Hindlimb muscle (tissue), 1 donor: ENCODE results near the gene HSD17B1. TPM values are rescaled to one million over a fixed set of nuclear protein-coding genes. Genes with fewer than 3 reads are reported as not detected.
"Not testable (repeated sequence)": the region's sequence is repeated elsewhere in the genome, so short reads cannot be mapped to it uniquely, and the experiment has no call there.

Experiments used
- DNase-seq: peaks from one replicate; pipeline ENCODE4 v3.0.0-alpha.2; 2013
- polyA plus RNA-seq: library from polyadenylated mRNA; unstranded; fragments of 120-200 nt; gene quantifications from one replicate; pipeline ENCODE4 v1.2.1, GENCODE V29; 2013; ENCODE audit not compliant: insufficient read length

HSD17B1 gene
- polyA plus RNA-seq, 1 donor: 3.3 TPM

DNA sequence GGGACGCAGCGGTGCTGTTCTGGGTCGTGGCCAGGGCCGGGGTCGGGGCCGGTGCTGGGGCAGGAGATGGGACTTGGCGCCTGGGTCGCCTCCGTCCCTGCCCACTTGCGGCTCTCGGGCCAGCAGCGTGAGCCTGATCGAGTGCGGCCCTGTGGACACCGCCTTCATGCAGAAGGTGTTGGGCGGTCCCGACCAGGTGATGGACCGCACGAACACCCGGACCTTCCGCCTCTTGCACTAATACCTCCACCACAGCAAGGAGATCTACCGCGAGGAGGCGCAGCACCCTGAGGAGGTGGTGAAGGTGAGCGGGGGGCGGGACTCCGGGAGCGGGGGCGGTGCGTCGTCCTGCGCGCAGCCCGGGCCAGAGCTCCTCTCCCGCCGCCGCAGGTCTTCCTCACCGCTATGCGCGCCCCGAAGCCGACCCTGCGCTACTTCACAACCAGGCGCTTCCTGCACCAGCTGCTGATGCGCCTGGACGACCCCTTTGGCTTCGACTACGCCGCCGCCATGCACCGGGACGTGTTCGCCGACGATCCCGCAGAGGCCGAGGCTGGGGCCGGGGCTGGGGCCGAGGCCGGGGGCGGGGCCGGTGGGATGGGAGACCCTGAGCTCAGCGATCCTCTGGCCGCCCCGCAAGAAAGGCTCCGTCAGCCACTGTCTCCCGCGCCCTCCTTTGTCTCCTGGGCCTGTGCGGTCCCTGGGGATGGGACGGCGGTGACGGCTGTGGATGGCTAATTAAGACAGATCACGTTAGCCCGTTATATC is 4.5 kb upstream of the HSD17B1 start:
- peak; percentile 54 for DNase-seq

DNA sequence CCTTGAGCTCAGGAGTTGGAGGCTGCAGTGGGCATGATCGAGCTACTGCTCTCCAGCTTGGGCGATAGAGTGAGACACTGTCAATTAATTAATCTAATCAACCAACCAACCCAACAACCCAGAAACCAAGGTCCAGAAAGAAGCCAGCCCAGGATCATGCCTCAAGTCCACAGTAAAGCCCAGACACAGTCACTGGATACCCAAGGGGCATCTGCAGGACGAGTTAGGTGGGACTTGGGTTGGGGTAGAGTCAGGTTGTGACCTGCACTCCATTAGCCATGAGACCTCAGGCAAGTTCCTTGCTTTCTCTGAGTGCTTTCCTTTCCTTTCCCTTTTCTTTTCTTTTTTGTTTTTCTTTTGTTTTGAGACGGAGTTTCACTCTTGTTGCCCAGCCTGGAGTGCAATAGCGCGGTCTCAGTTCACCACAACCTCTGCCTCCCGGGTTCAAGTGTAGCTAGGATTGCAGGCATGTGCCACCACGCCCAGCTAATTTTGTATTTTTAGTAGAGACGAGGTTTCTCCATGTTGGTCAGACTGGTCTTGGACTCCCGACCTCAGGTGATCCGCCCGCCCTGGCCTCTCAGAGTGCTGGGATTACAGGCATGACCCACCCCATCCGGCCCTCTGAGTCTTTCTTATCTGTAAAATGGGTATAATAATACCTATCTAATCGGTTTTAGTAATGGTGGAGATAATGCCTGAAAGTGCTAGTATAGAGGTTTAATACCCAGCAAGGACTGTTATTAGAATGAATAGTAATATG is 3.5 kb upstream of the HSD17B1 start:
- DNase-seq: no peak

DNA sequence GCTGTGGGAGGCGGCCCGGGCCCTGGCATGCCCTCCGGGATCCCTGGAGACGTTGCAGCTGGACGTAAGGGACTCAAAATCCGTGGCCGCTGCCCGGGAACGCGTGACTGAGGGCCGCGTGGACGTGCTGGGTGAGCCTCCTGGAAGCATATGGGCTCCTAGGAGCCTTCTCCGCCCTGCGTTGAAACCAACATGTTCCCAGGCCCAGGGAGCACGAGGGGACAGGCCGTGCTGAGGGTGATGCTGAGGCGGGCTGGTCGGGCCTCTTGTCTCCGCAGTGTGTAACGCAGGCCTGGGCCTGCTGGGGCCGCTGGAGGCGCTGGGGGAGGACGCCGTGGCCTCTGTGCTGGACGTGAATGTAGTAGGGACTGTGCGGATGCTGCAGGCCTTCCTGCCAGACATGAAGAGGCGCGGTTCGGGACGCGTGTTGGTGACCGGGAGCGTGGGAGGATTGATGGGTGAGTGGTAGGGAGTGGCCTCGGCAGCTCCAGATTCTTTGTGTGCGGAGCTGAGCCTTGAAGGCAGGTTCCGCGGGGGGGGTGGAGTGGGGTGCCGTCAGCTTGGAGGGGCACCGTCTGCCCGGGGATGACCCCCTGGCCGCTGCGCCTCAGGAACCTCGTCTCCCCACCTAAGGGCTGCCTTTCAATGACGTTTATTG is 567 bp downstream of the HSD17B1 start:
- DNase-seq: no peak

DNA sequence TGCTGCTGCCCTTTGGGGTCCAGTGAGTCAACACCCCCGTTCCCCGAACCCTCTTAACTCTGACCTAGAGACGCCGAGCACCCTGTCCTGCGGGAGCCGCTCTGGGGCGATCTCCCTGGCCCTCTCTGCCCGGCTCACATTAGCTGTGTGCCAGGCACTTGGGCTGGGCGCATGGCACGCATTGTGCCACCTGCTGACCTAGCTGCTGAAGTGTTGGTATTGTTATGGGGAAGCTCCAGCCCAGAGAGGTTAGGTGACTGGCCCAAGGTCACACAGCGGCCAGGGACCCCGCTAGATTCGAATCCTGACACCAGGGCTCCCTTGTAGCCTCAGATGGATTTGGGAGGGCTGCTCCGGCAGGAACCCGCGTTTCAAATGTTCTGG is 1.1 kb downstream of the HSD17B1 start:
- DNase-seq: no peak

DNA sequence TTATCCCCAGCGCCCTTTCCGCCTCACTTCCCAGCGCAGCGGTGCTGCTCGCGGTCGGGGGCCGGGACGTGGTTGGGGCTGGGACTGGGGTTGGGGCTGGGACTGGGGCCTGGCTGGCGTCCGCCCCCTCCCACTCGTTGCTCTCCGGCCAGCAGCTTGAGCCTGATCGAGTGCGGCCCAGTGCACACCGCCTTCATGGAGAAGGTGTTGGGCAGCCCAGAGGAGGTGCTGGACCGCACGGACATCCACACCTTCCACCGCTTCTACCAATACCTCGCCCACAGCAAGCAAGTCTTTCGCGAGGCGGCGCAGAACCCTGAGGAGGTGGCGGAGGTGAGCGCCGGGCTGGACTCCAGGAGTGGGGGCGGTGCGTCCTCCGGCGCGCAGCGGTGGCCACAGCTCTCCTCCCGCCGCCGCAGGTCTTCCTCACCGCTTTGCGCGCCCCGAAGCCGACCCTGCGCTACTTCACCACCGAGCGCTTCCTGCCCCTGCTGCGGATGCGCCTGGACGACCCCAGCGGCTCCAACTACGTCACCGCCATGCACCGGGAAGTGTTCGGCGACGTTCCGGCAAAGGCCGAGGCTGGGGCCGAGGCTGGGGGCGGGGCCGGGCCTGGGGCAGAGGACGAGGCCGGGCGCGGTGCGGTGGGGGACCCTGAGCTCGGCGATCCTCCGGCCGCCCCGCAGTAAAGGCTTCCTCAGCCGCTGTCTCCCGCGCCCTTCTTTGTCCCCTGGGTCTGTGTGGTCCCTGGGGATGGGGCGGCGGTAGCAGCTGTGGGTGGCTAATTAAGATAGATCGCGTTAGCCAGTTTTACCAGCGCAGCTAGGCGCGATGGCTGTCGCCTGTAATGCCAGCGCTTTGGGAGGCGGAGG is 1.8 kb downstream of the HSD17B1 start:
- DNase-seq: peak; percentile 91

DNA sequence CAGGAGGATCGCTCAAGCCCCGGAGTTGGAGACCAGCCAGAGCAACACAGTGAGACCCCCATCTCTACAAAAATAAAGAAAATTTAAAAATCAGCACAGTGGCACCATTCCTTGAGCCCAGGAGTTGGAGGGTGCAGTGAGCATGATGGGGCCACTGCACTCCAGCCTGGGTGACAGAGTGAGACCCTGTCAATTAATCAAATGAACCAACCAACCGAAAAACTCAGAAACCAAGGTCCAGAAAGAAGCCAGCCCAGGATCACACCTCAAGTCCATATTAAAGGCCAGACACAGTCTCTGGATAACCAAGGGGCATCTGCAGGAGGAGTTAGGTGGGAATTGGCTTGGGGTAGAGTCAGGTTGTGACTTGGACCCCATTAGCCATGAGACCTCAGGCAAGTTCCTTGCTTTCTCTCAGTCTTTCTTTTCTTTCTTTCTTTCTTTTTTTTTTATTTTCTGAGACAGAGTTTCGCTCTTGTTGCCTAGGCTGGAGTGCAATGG is 2.4 kb downstream of the HSD17B1 start:
- no peak for DNase-seq

- not testable (repeated sequence) for DNase-seq
Observed at GRCh38 chr17:42555961-42556617, 3.4 kb downstream of the HSD17B1 start.

- DNase-seq: no peak
Observed at GRCh38 chr17:42559075-42559474, 6.4 kb downstream of the HSD17B1 start.

- no peak for DNase-seq
Observed at GRCh38 chr17:42560246-42560645, 7.5 kb downstream of the HSD17B1 start.

- DNase-seq: peak; percentile 98
Observed at GRCh38 chr17:42561897-42562387, 9.2 kb downstream of the HSD17B1 start, which contains the start of gene COASY. COASY (plus strand) TSS chr17:42562148; CDS start chr17:42562623, 475 bp downstream.

DNA sequence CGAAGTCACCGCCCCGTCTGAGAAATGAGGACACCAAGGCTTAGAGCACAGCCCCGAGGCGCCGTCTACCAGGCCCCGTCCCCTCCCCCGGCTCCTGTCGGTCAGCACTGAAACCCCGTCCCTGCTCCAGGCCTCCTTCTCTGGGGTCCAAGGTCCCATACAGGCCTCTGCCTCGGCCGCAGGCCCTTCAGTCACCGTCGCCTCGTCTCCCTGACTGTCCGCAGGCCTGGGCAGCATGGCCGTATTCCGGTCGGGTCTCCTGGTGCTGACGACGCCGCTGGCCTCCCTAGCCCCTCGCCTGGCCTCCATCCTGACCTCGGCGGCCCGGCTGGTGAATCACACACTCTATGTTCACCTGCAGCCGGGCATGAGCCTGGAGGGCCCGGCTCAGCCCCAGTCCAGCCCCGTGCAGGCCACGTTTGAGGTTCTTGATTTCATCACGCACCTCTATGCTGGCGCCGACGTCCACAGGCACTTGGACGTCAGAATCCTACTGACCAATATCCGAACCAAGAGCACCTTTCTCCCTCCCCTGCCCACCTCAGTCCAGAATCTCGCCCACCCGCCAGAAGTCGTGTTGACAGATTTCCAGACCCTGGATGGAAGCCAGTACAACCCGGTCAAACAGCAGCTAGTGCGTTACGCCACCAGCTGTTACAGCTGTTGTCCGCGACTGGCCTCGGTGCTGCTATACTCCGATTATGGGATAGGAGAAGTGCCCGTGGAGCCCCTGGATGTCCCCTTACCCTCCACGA is 9.8 kb downstream of the HSD17B1 start:
- DNase-seq: no peak

GRCh38 chr17:42563143-42563509 is 10.4 kb downstream of the HSD17B1 start:
- no peak for DNase-seq

GRCh38 chr17:42563543-42563942 is 10.8 kb downstream of the HSD17B1 start:
- no peak for DNase-seq

- DNase-seq: no peak
Observed at GRCh38 chr17:42563950-42564349, 11.2 kb downstream of the HSD17B1 start.

DNA sequence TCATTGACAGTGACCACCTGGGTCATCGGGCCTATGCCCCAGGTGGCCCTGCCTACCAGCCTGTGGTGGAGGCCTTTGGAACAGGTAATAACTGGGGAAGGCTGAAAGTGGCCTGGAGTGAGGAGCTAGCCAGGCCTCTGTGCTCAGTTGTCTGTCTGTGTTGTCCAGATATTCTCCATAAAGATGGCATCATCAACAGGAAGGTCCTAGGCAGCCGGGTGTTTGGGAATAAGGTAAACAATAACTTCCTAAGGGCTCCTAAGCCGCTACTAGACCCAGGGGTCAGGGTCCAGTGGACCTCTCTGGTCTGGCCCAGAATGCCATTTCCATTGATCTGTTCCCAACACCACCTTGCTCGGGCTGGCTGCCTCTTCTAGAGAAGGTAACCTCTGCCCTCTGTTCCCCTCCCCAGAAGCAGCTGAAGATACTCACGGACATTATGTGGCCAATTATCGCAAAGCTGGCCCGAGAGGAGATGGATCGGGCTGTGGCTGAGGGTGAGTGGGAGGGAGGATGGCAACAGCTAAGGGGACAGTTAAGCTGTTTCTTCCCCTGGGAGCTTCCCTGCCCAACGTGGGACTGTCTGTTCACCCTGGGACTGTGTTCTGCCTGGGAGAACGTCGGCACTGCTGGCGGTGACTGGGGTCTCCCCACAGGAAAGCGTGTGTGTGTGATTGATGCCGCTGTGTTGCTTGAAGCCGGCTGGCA is 12.2 kb downstream of the HSD17B1 start:
- no peak for DNase-seq

GRCh38 chr17:42565523-42566214 is 12.9 kb downstream of the HSD17B1 start:
- DNase-seq: no peak

GRCh38 chr17:42566215-42566882 is 13.6 kb downstream of the HSD17B1 start:
- DNase-seq: no peak

GRCh38 chr17:42566883-42567573 is 14.3 kb downstream of the HSD17B1 start, which contains the start of gene MLX:
MLX (plus strand) TSS chr17:42567100; CDS start chr17:42567125, 25 bp downstream.
- peak; percentile 90 for DNase-seq
